MV-4-11 (cell line): ENCODE data around the gene OR9Q1.
"Not testable (repeated sequence)": the region's sequence is repeated elsewhere in the genome, so short reads cannot be mapped to it uniquely, and the experiment has no call there.

Experiments used
- DNase-seq: peaks from one replicate; lab custom pipeline; 2025; lab: John Stamatoyannopoulos, UW

The OR9Q1 gene, protein sequence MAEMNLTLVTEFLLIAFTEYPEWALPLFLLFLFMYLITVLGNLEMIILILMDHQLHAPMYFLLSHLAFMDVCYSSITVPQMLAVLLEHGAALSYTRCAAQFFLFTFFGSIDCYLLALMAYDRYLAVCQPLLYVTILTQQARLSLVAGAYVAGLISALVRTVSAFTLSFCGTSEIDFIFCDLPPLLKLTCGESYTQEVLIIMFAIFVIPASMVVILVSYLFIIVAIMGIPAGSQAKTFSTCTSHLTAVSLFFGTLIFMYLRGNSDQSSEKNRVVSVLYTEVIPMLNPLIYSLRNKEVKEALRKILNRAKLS

DNA sequence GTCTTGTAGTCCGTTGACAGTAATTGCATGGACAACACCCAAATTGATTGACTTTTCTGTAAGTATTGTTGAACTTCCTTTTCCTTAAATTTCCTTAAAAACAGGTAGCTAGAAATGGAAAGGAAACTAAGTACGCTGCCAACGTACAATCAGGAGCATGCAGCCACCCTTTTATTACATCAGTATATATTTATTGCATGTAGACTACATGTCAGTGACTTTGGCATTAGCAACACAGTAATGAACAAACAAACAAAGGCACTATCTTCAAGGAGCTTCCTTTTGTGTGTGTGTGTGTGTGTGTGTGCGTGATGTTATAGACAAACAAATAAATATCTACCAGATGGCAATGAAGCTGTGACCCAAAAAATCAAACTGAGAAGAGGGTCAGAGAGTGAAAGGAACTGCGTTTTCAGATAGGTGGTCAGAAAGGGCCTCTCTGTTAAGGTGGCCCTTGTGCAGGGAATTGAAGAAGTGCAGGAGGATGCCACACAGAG is at the start of gene OR9Q1:
Gene OR9Q1 (plus strand): TSS at position 447 of the 497 bp plus-strand sequence. CDS start 155,564 bp downstream, outside the sequence.
- DNase-seq, result no peak

DNA sequence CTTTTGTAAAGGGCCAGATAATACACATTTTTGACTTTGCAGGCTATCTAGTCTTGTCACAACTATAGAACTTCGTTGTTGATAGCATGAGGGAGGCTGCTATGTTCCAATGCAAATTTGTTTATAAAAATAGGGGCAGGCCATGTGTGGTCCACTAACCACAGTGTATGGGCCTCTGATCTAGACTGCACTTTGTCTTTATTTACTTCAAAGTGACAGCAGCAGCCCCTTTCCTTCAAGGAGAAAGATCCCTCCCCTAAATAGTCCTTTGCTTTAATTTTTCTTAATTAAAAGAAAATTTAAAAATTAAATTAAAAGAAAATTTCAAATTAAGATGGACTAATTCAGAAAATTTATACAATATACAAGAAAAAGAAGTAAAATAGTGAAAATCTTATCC is 49.5 kb upstream of the OR9Q1 start:
- DNase-seq, result no peak

DNA sequence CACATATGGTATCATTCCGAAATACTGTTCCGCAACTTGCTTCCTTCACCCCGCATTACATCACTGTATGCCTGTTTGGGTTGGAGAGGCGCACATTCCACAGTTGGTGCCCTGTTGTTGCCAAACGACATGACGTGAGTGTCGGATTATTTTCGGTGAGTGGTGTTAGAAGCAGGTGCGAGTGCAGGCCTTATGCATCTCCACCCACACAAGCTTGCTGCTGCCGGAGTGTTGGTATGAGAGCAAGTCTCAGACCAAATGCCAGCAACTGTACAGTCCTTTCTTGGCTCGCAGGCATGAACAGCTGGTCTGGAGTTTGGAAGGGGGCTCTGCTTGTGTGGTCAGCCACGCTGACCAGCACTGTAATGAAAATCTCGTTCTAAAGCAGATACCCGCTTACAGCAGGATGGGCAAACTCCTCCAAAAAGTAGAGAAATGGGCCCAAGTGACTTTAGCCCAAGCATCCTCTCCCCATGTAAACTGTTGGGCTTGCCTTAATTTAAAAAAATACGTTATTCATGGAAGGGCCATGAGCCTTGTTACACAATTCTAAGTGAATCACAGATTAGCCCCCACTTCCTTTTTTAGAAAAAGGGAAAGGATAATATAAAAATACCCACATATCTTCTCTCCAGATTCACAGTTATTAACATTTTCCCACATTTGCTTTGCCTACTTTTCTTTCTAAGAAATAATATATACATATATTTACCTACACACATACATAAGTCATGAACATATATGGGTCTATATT is 48.7 kb upstream of the OR9Q1 start:
- DNase-seq, result peak; percentile 89

DNA sequence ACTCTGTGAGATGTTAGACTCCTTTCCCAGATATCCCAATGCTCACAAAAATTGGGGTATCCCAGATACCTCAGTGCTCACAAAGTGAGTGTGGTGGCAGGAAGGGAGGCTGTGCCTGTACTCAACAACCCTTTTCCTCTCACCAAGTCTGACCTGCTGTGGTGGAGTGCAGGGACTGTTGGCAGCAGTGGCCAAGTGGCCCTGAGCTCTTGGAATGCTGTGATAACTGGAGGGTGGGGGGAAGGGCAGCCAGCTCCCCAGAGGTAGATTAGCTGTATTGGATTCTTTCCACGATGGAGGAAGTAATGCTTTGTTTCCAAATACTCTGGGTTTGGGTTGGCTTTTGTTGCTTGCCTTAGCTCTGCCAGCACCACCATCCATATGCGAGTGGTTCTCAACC is 46.0 kb upstream of the OR9Q1 start:
- no peak for DNase-seq

DNA sequence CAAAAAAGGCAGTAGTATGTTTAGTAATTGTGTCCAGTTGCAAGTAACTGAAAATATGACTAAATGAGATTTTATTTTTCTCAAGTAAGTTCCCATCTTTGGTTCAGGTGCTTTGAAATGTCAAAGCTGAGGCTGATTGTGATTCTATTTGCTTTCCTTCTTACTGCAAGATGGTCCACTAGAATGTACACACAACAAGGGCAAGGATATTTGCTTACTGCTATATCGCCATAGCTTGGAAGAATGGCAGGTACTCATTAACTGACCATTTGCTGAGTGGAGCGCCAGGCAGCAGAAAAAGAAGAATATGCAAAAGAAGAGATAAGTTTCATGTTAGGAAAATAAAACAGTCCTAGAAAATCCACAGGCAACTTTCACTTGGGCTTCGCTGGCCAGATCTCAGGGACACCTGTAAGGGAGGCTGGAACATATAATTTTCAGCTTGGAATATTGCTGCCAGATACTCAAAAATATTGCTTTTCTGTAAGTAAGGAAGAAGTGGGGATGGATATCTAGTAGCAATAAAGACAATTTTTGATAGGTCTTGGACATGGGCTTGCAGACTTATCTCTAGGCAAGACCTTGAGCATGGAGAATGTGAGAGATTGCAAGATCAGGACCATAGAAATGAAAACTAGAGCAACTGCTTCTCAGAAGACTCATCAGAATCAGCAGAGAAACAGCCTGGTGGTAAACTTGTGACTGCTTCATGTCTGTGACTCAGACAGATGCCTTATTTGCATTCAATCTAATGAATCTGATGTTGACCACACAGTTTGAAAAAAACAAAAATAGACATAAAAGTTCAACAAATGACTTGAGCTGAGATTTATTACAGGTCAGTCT is 44.8 kb upstream of the OR9Q1 start:
- DNase-seq, result no peak

DNA sequence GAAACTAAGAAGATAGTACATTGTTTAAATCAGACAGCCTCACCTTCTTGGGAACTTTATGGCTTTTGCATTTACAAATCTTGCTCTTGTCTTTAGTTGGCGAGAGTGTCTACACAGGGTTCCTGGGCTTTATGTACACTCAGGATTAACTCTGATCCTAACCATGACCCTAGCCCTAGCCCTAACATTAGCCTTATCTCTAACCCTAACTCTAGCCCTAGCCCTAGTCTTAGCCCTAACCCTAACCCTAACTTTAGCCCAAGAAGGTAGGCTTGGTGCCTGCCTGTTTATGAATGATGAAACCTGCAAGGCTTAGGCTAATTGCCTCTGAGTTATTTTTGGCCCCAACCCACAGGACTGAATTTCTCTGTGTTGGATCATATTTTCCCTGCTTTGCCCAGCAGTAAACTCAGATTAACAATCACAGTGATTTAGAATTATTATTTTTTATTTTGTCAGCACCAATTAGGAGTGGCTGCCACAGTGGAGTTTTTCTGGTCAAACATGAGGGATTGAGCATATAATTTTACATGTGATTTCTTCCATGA is 44.1 kb upstream of the OR9Q1 start:
- no peak for DNase-seq

DNA sequence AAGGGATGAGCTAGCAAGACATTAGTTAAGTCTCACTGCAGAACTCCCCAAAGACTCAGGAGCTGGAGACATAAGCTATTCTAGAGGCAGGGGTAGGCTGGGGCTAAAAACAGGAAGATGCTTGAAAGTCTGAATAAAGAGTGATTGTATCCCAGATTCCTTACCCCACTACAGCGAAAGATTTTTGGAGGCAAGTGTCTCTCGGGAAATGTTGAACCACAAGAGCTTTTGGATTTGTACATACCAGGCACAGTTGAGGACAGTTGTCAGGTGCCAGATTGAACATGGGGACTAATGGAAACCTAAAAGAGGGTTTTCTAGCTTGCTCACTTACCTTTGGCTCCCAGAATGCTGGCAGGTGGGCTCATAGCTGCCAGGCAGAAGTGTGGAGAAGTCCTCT is 43.5 kb upstream of the OR9Q1 start:
- DNase-seq, result no peak

DNA sequence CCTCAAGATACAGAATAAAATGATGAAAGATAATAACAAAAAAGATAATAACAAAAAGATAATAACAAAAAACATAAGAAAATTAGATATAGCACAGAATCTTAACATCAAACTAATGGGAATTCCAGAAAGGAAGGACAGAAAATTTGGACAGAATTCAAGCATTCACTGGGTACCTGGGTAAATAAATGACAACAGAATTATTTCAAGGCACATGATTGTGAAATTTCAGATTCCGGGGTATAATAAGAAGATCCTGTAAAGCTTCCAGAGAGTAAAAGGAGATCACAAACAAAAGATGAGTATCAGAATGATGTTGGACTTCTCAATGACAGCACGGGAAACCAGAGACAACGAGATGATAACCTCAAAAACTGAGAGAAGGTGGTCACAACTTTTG is 42.1 kb upstream of the OR9Q1 start:
- no peak for DNase-seq

DNA sequence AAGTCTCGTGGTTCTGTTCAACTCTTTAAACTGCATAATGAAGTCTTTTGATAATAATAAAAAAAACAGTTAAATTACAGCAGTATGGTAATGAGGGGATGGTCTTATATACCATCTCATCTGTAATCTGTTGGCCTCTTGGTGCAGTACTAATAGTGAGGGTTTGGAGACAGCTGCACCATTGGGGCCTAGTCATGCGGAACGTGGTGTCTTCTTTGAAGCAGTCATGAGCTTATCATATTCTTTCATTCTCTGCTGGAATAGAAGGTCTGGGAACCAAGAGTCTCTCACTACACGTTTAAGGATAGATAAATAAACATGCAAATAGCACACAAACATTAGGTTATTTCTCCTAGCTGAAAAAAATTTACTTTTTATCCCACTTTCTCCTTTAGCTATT is 40.9 kb upstream of the OR9Q1 start:
- no peak for DNase-seq

DNA sequence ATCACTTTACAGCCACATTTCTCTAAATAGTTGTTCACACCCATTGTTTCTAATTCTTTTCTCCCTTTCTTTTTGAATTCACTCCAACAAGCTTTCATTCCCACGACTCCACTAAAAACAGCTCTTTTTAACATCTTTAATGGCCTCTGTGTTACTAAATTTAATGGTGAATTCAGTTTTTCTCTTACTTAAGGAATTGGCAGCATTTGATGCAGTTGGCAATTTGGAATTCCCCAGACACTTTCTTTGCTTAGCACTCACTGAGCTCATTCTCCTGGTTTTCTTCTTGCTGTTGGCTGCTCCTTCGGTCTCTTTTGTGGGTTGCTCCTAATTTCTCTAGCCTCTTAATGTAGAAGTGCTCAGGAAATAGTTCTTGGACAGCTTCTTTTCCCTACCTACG is 40.5 kb upstream of the OR9Q1 start:
- DNase-seq, result no peak

DNA sequence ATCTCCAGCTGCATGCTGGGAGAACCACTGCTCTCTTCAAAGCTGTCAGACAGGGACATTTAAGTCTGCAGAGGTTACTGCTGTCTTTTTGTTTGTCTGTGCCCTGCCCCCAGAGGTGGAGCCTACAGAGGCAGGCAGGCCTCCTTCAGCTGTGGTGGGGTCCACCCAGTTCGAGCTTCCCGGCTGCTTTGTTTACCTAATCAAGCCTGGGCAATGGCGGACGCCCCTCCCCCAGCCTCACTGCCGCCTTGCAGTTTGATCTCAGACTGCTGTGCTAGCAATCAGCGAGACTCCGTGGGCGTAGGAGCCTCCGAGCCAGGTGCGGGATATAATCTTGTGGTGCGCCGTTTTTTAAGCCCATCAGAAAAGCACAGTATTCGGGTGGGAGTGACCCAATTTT is 24.2 kb upstream of the OR9Q1 start:
- DNase-seq, result not testable (repeated sequence)

DNA sequence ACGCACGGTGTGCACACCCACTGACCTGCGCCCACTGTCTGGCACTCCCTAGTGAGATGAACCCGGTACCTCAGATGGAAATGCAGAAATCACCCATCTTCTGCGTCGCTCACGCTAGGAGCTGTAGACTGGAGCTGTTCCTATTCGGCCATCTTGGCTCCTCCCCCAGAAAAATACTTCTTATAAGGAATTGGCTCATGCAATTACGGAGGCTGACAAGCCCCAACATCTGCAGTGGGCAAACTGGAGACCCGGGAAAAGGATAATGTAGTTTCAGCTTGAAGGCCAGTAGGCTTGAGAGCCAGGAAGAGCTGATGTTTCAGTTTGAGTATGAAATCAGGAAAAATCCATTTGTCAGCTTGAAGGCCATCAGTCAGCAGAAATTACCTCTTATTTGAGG is 23.7 kb upstream of the OR9Q1 start:
- DNase-seq, result not testable (repeated sequence)

DNA sequence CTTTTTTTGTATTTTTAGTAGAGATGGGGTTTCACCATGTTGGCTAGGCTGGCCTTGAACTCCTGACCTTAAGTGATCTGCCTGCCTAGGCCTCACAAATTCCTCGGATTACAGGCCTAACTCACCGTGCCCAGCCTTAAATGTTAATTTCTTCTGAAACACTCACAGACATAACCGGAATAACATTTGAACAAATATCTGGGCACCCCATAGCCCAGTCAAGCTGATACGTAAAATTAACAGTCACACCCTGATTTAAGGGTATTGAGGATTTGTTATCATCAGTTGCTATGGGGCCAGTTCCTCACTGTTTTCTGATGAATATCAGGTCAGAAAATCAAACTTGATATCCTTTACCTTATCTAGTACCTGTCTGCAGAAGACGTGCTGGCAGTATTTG is 23.0 kb upstream of the OR9Q1 start:
- no peak for DNase-seq

DNA sequence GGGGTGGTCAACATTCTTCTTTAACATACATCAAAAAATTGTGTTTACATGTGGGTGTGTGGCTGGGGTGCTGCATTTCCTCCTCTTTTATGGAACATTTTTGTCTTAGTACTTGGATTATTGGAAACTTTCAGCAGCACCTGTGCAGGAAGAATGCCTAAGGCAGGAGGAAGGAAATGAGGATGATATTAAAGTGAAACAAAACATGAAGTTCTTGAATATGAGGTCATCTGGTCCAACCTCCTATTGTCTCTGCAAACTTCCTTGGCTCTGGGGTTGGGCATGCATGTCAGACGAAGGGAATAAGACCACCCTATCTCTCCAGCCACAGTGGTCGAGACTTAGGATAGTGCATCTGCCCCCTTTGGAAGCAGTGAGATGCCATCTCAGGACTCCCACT is 20.6 kb upstream of the OR9Q1 start:
- DNase-seq, result no peak

DNA sequence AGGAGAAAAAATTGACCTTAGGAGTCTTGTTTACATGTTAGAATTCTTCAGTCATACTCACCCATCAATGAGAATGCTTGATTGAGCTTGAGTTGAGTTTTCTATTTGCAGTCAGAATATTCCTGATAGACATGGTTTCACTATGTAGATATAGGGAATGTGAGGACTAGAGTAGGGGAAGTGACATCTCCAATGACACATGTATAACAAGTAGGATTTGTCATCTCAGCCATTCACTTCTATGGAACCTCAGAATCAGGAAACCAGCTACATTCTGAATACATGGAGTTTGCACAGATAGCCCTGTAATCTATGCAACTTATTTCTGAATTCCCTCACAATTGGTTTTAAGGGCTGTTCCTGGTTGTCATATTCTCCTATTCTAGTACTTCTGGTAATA is 20.1 kb upstream of the OR9Q1 start:
- DNase-seq, result no peak

DNA sequence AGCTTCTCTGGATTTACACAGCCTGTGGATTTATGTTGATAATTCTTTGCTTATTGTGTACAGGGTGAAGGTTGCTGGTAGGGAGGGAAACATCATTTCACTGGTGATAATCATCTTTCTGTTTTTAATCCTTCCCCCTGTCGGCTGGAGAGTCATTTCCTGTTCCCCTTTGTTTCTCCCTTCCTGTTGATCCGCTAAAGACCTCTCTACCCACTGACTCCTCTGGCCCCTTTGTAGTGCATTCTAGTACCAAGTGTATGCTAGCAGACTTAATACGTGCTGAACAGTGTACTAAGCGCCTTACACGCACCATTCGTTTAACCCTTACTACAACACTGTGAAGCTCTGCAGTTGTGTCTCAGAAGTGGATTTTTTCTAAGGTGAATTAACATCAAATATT is 19.0 kb upstream of the OR9Q1 start:
- peak; percentile 45 for DNase-seq

DNA sequence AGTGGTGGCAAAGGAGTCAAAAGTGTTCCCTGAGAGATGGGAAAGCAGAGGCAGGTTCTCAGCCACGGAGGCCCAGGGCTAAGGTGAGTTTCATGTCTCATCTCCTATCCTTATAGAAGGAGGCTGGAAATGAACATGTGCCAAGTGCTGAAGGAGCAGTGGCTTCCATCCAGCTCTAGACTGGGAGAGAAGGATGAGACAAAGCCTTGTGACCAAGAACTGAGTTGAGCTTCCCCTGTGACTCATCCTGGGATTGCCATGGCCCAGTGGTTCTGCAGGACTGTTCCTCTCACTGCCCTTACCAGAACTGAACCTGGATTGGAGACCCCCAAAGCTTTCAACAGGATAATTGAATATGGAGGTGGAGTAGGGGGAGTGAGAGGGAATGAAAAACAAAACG is 16.7 kb upstream of the OR9Q1 start:
- DNase-seq, result no peak

DNA sequence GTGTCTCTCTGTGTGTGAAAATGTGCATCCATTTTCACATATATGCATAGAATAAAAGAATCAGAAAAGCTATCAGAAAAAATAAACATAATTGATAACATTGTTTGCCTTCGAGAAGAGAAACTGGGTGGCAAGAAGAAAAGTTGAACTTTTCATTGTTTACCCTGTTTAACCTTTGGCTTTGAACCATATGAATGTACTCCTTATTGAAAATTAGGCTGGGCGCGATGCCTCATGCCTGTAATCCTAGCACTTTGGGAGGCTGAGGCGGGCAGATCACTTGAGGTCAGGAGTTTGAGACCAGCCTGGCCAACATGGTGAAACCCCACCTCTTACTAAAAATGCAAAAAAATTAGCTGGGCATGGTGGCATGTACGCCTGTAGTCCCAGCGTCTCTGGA is 11.9 kb upstream of the OR9Q1 start:
- no peak for DNase-seq

DNA sequence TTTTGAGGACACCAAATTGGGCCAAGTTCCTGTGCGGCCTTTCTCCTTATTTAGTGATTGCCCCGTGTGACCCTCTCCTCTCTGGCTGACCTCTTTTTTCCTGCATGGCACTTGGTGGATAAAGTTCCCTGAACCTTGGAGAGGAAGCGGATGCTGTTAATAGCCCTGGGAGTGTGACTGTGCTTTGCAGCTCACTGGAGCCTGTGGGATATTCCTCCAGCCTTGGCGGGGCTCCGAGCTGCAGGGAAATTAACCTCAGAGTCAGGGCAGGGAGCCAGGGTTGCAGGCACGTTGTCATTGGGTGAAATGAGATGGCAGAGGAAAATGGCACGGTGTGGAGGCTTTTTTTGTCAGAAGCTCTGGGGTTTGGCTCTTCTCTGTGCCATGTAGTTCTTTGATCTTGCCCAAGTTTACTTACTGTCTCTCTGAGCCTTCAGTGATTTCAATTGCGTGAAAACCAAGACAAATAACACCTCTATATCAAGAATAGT is 965 bp downstream of the OR9Q1 start:
- no peak for DNase-seq

DNA sequence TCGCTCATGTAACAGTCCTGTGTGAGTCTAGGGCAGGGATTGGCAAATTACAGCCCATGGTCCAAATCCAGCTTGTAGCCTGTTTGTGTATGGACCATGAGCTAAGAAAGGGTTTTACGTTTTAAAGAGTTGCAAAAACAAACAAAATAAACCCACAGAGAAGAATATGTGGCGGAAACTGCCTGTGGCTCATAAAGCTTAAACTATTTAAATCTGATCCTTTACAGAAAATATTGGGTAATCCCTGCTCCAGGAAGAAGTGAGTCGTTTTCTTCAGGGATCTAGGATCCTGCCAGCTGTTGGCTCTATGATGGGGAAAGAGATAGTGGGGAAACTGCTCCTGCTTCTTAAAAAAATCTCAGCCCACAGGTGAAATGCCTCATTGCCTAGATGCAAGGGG is 3.7 kb downstream of the OR9Q1 start:
- DNase-seq, result no peak

DNA sequence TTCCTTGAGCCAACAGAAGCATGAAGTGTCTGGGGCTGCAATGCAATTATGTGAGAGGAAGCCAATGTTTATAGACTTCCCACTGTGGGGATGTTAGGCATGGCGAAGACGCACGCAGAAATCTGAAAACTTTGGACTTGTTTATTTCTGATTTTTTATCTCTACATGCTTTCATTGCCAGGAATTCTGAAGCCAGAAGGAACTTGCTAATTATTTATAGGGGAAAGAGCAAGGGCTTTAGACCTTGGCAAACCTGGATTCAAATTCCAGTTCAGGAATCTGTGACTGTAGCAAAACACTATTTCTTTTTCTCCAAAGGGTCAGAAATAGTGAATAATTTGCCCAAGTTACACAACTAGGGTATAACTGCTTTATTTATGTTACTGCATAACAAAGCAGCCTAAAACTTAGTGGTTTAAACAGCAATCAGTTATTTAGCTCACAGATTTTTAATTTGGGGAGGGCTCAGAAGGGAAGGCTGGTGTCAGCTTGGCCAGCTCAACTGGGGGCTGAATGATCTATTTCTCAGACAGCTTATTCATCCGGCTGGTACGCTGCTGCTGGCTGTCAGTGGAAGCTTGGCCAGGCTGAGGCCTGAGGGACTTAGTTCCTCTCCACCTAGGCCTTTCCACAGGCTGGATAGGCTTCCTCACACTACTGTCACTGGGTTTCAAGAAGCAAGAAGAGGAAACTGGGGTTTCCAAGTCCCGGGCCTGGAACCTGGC is 5.2 kb downstream of the OR9Q1 start:
- peak; percentile 84 for DNase-seq
